SH-SY5Y (cell line): ENCODE results near the gene NCKAP5.

Experiments
- GATA2 ChIP-seq: IDR thresholded peaks from 2 replicates; pipeline ENCODE4 v1.6.1; 2011; ENCODE audit warnings: mild to moderate bottlenecking, low read depth, low read length
- GATA3 ChIP-seq: IDR thresholded peaks from 2 replicates; pipeline ENCODE4 v1.6.1; 2011; ENCODE audit warnings: low read depth, mild to moderate bottlenecking, low read length, moderate library complexity

- TF ChIP-seq GATA2 (no peak), GATA3 (no peak)
Measured at GRCh38 chr2:132813422-132813821, 754.8 kb downstream of the NCKAP5 start.
